ENCODE results near the gene THADA.

GRCh38 chr2:43276962-43277391 is 318.9 kb downstream of the THADA start:
- TF ChIP-seq ZNF281 (CRISPR knock-in tag; IDR thresholded peaks at IDR 0.05) (no peak), FOXP1 (CRISPR knock-in tag; IDR thresholded peaks at IDR 0.05; ENCODE audit: borderline replicate concordance) (no peak), CTCF (IDR thresholded peaks at IDR 0.05) (no peak), JUN (CRISPR knock-in tag; IDR thresholded peaks at IDR 0.05) (no peak)
